ENCODE data around the gene YBX2. TPM values are rescaled to one million over a fixed set of nuclear protein-coding genes. Genes with fewer than 3 reads are reported as not detected.
A peak's percentile ranks its signal among the peaks of the same experiment; 100 is the strongest.
"Not testable (repeated sequence)": the region's sequence is repeated elsewhere in the genome, so short reads cannot be mapped to it uniquely, and the experiment has no call there.

YBX2 gene
- total and polyA plus RNA-seq, 8 donors: 0.43 to 72.4 (median 1.3) TPM; not detected in 1

- DNase-seq: peak in 1 of 2 donors; percentile 17
- Histone ChIP-seq H3K27me3 (no peaks in the 10 kb centered on the region), H3K27ac (peak overlapping the region in 4 of 5 donors; percentile 99 to 100 (median 99)), H3K4me1 (peaks cover 32 to 52% (median 41%) of the 10 kb centered on the region in 4 donors), H3K9me3 (no peaks in the 10 kb centered on the region), H3K4me3 (peak overlapping the region; percentile 65 to 98 (median 95)), H3K36me3 (peaks cover 22 to 40% (median 35%) of the 10 kb centered on the region in 4 donors)
- TF ChIP-seq CTCF (IDR thresholded peaks at IDR 0.05): no peak
- 84 to 92% (median 87%) methylated on average over 7 of the region's 7 CpGs for whole genome bisulfite sequencing, 5 donors
- intact Hi-C loops (cut with DNase I; ENCODE audit: low total_unique reads): no loop called here
Measured at GRCh38 chr17:7249830-7250229, 44.6 kb downstream of the YBX2 start.

- peak overlapping the region in 1 of 4 donors; percentile 93 for H3K4me3 ChIP-seq
- DNase-seq: peak in 1 of 2 donors; percentile 2
- intact Hi-C loops (cut with DNase I; ENCODE audit: low total_unique reads): no loop called here
- TF ChIP-seq EP300 (IDR thresholded peaks at IDR 0.05): no peak
- TF ChIP-seq POLR2A (IDR thresholded peaks at IDR 0.05): no peak
- TF ChIP-seq POLR2AphosphoS5 (IDR thresholded peaks at IDR 0.05): no peak
- TF ChIP-seq CTCF (IDR thresholded peaks at IDR 0.05): no peak
- no peaks in the 10 kb centered on the region for H3K27me3 ChIP-seq
- WGBS, 5 donors: 76 to 81% (median 79%) methylated on average over 6 of the region's 6 CpGs
- H3K9me3 ChIP-seq: no peaks in the 10 kb centered on the region
- H3K4me1 ChIP-seq: peaks cover 32 to 52% (median 41%) of the 10 kb centered on the region in 4 donors
- peaks cover 25 to 40% (median 35%) of the 10 kb centered on the region in 4 donors for H3K36me3 ChIP-seq
- no peak overlapping the region for H3K27ac ChIP-seq
Measured at GRCh38 chr17:7249214-7249613, 45.2 kb downstream of the YBX2 start.

- Histone ChIP-seq H3K9me3 (no peaks in the 10 kb centered on the region), H3K4me3 (no peak overlapping the region), H3K27me3 (no peaks in the 10 kb centered on the region), H3K36me3 (peaks cover 25 to 41% (median 36%) of the 10 kb centered on the region in 4 donors), H3K4me1 (peaks cover 32 to 53% (median 42%) of the 10 kb centered on the region in 4 donors), H3K27ac (no peak overlapping the region)
- intact Hi-C loops (cut with DNase I; ENCODE audit: low total_unique reads): no loop called here
- 63 to 68% (median 65%) methylated on average over 4 of the region's 4 CpGs for WGBS, 5 donors
- peak in 1 of 2 donors; percentile 4 for DNase-seq
- no peak for TF ChIP-seq POLR2AphosphoS5 (IDR thresholded peaks at IDR 0.05)
- TF ChIP-seq POLR2A (IDR thresholded peaks at IDR 0.05): no peak
- no peak for TF ChIP-seq EP300 (IDR thresholded peaks at IDR 0.05)
- no peak for TF ChIP-seq CTCF (IDR thresholded peaks at IDR 0.05)
Measured at GRCh38 chr17:7248796-7249195, 45.6 kb downstream of the YBX2 start.

GRCh38 chr17:7246779-7247178 is 47.7 kb downstream of the YBX2 start:
- intact Hi-C loops (cut with DNase I; ENCODE audit: low total_unique reads): no loop called here
- 86 to 91% (median 89%) methylated on average over 5 of the region's 5 CpGs for WGBS, 5 donors
- TF ChIP-seq CTCF (IDR thresholded peaks at IDR 0.05) (no peak), POLR2AphosphoS5 (IDR thresholded peaks at IDR 0.05) (no peak), POLR2A (IDR thresholded peaks at IDR 0.05) (no peak), EP300 (IDR thresholded peaks at IDR 0.05) (no peak)

GRCh38 chr17:7243838-7244237 is 50.6 kb downstream of the YBX2 start:
- DNase-seq; H3K9me3 ChIP-seq; H3K27me3 ChIP-seq; intact Hi-C loops (cut with DNase I; ENCODE audit: low total_unique reads): not testable (repeated sequence)
- Histone ChIP-seq H3K4me1 (peaks cover 24 to 46% (median 35%) of the 10 kb centered on the region in 4 donors), H3K4me3 (peak overlapping the region in 2 of 4 donors; percentile 78 to 86), H3K27ac (peak overlapping the region in 4 of 5 donors; percentile 95 to 99 (median 98)), H3K36me3 (peaks cover 34 to 52% (median 47%) of the 10 kb centered on the region in 4 donors)
- WGBS, 5 donors: 55 to 74% (median 72%) methylated on average over 6 to 10 of the region's 10 CpGs

More at GRCh38 chr17:7246779-7247178, 47.7 kb downstream of the YBX2 start:
- peaks cover 25 to 44% (median 37%) of the 10 kb centered on the region in 4 donors for H3K36me3 ChIP-seq
- H3K9me3 ChIP-seq: no peaks in the 10 kb centered on the region
- H3K27ac ChIP-seq: no peak overlapping the region
- H3K4me3 ChIP-seq: no peak overlapping the region
- H3K4me1 ChIP-seq: peaks cover 28 to 50% (median 37%) of the 10 kb centered on the region in 4 donors
- DNase-seq: no peak
- no peaks in the 10 kb centered on the region for H3K27me3 ChIP-seq
